Coronary artery (tissue), 2 donors: Measurements from ENCODE around the gene KCNH3.

Experiments
- DNase-seq: peaks from one replicate; pipeline ENCODE4 v3.0.0-alpha.2; 2017; ENCODE audit warnings: low spot score
- H3K27ac ChIP-seq, 2 donors: fragments of 200-600 bp; sonication (generic); one replicate each; pipeline ENCODE4 v1.5.1; 2016 to 2019
- H3K4me3 ChIP-seq: fragments of 200-600 bp; sonication (generic); 2 replicates; pipeline ENCODE4 v1.5.1; 2016; ENCODE audit warnings: mild to moderate bottlenecking, moderate library complexity
- TF ChIP-seq, protein P1 (sequence below): fragments of 200-600 bp; sonication (generic); IDR thresholded peaks from one replicate; pipeline ENCODE4 v1.5.1; 2019; ENCODE audit warnings: antibody characterized with exemption

The KCNH3 gene

DNA sequence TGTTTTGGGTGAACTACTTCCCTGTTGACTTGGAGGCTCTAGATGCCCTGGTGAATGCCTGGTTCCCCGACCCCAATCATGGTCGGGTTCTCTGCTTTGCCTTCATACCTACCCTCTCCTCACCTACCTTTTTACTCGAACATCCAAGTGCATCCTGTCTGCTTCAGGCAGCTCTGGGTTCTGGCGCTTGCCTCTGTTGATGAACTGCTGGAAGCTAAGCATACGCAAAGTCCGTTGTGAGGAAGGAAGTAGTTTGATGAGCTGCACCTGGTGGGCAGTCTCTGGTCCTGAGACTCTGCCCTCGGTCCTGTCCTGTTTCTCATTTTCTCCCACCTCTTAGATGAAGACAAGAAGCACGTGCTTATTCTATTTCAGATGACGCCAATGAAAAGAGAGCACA is 13.6 kb downstream of the KCNH3 start:
- Histone ChIP-seq H3K4me3 (no peak overlapping the region), H3K27ac (peak overlapping the region in 1 of 2 donors; percentile 20)
- TF ChIP-seq, protein P1, sequence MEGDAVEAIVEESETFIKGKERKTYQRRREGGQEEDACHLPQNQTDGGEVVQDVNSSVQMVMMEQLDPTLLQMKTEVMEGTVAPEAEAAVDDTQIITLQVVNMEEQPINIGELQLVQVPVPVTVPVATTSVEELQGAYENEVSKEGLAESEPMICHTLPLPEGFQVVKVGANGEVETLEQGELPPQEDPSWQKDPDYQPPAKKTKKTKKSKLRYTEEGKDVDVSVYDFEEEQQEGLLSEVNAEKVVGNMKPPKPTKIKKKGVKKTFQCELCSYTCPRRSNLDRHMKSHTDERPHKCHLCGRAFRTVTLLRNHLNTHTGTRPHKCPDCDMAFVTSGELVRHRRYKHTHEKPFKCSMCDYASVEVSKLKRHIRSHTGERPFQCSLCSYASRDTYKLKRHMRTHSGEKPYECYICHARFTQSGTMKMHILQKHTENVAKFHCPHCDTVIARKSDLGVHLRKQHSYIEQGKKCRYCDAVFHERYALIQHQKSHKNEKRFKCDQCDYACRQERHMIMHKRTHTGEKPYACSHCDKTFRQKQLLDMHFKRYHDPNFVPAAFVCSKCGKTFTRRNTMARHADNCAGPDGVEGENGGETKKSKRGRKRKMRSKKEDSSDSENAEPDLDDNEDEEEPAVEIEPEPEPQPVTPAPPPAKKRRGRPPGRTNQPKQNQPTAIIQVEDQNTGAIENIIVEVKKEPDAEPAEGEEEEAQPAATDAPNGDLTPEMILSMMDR: no peak
- DNase-seq: no peak

GRCh38 chr12:49552899-49553298 is 14.1 kb downstream of the KCNH3 start:
- no peak overlapping the region for H3K27ac ChIP-seq
- TF ChIP-seq, protein P1: no peak
- no peak overlapping the region for H3K4me3 ChIP-seq
- DNase-seq: no peak

DNA sequence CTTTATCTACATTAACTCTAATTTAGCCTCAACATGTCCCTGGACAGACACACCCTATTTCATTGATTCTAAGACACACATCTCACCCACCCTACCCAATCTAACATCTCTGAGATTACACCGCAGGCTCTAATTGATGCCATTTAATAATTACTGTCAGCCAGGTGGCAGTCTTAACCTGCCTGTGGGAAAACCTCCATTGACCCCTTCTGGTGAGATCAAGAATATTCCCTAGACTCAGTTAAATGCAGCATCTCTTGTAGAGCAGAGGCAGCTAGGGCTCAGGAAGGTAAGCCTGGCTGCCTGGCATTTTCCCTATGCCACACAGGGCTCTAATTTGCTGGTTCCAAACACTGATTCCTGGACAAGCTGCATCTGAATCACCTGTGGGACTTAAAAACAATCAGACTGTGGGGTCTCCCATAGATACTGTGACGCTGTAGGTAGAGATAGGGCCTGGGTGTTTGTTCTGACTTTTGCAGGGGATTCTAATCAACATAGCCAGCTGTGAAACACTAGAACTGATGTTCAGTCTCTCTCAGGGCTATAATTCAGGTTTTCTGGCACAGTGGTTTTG is 14.8 kb downstream of the KCNH3 start:
- TF ChIP-seq, protein P1: no peak
- no peak for DNase-seq
- Histone ChIP-seq H3K27ac (no peak overlapping the region), H3K4me3 (no peak overlapping the region)

DNA sequence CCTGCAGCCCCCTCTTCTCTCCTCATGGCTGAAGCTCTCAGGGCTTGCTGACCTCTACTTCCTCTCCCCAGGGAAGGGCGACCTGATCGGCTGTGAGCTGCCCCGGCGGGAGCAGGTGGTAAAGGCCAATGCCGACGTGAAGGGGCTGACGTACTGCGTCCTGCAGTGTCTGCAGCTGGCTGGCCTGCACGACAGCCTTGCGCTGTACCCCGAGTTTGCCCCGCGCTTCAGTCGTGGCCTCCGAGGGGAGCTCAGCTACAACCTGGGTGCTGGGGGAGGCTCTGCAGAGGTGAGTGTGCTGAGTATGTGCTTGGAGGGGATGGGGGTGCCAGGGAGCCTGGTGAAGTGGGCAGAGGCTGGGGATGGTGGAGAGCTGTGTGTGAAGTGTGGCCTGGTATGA is 15.4 kb downstream of the KCNH3 start:
- TF ChIP-seq, protein P1: no peak
- no peak overlapping the region for H3K27ac ChIP-seq
- H3K4me3 ChIP-seq: no peak overlapping the region

DNA sequence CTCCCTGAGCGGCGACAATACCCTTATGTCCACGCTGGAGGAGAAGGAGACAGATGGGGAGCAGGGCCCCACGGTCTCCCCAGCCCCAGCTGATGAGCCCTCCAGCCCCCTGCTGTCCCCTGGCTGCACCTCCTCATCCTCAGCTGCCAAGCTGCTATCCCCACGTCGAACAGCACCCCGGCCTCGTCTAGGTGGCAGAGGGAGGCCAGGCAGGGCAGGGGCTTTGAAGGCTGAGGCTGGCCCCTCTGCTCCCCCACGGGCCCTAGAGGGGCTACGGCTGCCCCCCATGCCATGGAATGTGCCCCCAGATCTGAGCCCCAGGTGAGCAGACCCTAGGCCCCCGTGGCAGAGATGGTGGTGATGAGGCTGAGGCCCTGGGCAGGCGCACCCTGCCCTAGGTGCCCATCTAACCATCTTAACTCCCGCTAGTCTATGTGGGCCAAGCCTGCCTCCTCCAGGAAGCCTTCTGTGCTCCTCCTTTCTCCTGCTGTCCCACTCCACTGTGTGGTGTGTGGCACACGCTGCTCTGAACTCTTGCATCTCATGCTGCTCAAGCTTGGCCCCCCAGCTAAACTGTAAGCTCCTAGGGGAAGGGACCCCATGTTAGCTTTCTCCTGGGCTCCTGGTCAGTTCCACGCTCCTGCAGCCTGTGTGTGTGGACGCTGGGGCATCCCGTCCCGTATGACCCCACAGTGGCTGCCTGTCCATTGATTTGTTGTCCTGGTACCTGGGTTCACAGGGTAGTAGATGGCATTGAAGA is 17.0 kb downstream of the KCNH3 start:
- Histone ChIP-seq H3K27ac (no peak overlapping the region), H3K4me3 (no peak overlapping the region)
- DNase-seq: no peak
- TF ChIP-seq, protein P1: no peak

More for the DNA sequence above, 15.4 kb downstream of the KCNH3 start:
- no peak for DNase-seq

GRCh38 chr12:49556391-49557186 is 17.8 kb downstream of the KCNH3 start:
- H3K27ac ChIP-seq: no peak overlapping the region
- no peak for DNase-seq
- TF ChIP-seq, protein P1: no peak
- H3K4me3 ChIP-seq: no peak overlapping the region
